ENCODE data around the gene HDC. TPM values are rescaled to one million over a fixed set of nuclear protein-coding genes. Genes with fewer than 3 reads are reported as not detected.

HDC gene
- total and polyA plus RNA-seq, 12 donors = 0.11 to 0.32 (median 0.19) TPM; not detected in 6

DNA sequence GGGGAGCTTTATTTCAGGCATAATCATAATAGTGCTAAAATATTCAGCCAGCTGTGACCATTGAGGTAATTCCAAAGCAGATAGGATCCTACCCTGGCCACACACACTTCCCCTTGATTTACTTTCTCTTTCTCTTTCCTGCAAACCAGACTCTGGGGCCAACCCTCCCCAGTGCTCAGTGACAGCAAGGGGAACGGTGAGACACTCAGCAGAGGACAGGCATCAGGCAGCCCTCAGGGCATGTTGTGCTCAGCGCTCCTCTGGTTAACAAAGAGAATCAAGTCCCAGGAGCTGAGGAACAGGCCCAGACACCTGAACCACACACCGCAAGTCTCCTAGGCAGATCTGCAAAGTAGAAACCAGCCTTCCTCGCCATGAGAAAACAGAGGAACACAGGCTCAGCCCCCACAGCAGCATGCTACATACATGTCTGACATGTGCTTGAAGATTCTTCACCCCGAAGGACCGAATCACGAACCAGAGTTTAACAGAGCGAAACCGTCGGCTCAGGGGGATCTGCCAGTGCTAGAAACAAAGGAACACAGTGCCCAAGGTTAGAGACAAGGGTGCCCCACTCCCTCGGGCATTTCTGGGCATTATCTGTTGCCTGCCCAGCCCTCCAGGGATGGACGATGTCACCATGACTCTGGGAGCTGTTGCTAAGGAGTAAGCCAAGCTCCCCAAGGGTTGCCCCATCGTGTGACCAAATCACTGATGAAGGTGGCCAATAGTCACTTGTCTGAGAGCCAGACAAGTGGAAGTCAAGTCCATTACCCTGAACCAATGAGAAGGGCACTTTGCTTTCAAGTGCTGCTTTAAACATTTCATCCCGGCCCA, 17.5 kb downstream of the HDC start:
- peaks cover 0 to 14% of the 10 kb centered on the region in 2 donors for H3K4me1 ChIP-seq (replicated peaks in 1 of 2)
- H3K27ac ChIP-seq = peak overlapping the region in 1 of 5 donors; percentile 41
- TF ChIP-seq, protein P1, sequence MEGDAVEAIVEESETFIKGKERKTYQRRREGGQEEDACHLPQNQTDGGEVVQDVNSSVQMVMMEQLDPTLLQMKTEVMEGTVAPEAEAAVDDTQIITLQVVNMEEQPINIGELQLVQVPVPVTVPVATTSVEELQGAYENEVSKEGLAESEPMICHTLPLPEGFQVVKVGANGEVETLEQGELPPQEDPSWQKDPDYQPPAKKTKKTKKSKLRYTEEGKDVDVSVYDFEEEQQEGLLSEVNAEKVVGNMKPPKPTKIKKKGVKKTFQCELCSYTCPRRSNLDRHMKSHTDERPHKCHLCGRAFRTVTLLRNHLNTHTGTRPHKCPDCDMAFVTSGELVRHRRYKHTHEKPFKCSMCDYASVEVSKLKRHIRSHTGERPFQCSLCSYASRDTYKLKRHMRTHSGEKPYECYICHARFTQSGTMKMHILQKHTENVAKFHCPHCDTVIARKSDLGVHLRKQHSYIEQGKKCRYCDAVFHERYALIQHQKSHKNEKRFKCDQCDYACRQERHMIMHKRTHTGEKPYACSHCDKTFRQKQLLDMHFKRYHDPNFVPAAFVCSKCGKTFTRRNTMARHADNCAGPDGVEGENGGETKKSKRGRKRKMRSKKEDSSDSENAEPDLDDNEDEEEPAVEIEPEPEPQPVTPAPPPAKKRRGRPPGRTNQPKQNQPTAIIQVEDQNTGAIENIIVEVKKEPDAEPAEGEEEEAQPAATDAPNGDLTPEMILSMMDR (IDR thresholded peaks at IDR 0.05) = no peak
- TF ChIP-seq POLR2A (IDR thresholded peaks at IDR 0.05) = no peak
- 85 to 91% (median 89%) methylated on average over 14 of the region's 14 CpGs for WGBS, 4 donors
- DNase-seq = peak in 4 of 7 donors; percentile 17 to 91 (median 30)
- H3K4me3 ChIP-seq = no peak overlapping the region
- H3K9me3 ChIP-seq (replicated peaks in 1 of 3) = no peaks in the 10 kb centered on the region
- no peaks in the 10 kb centered on the region for H3K27me3 ChIP-seq
- intact Hi-C loops (cut with DNase I) = no loop called here
- no peaks in the 10 kb centered on the region for H3K36me3 ChIP-seq (replicated peaks in 1 of 2)

DNA sequence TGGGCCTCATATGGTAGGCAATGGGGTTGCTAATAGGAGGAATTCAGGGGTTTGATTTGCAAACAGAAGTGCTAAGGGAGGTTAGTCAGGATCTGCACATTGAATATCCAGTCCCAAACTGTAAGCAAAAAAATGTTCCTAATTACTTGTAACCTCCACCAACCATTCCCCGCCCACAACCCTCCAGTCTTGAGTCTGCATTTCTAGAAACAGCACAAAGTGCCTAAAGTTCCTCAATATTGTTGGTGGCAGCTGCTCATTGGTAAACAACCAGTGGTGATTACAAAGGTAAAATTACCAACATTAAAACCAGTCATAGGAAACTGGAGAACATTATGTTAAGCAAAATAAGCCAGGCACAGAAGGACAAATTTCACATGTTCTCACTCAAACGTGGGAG, 18.9 kb downstream of the HDC start:
- no peak overlapping the region for H3K27ac ChIP-seq
- TF ChIP-seq, protein P1 (IDR thresholded peaks at IDR 0.05) = no peak
- TF ChIP-seq POLR2A (IDR thresholded peaks at IDR 0.05) = no peak
- peaks cover 0 to 14% of the 10 kb centered on the region in 2 donors for H3K4me1 ChIP-seq (replicated peaks in 1 of 2)
- no peaks in the 10 kb centered on the region for H3K36me3 ChIP-seq (replicated peaks in 1 of 2)
- intact Hi-C loops (cut with DNase I) = no loop called here
- WGBS, 4 donors = 81 to 98% (median 93%) methylated on average over 2 of the region's 2 CpGs
- no peak for DNase-seq
- H3K27me3 ChIP-seq = no peaks in the 10 kb centered on the region
- H3K9me3 ChIP-seq (replicated peaks in 1 of 3) = no peaks in the 10 kb centered on the region
- no peak overlapping the region for H3K4me3 ChIP-seq

DNA sequence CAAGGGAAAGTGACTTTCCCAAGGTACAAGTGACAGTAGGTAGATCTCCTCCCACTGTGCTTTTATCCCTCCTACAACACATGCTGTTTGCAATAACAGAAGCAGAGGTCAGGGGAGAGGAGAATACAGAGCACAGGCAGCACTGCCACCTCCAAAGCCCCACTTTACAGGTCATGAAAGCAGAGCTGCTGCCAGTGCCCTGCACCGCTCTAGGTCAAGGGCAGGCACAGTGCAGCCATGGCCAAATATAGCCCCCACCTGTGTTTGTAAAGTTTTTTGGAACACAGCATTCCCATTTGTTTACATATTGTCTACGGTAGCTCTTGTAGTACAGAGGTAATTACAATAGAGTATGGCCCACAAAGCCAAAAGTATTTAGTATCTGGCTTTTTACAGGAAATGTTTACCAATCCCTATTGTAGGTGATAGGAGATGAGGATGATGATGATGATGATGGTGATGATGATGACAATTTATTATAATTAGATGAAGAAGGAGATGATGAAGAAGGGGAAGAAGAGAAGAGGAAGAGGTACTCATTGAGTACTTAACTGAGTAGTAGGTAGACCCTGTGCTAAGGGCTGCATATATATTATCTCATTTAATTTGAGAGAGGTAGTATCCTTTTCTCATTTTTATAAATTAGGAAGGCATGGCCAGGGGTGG, 20.4 kb downstream of the HDC start:
- intact Hi-C loops (cut with DNase I) = no loop called here
- H3K36me3 ChIP-seq (replicated peaks in 1 of 2) = no peaks in the 10 kb centered on the region
- no peaks in the 10 kb centered on the region for H3K27me3 ChIP-seq
- no peak overlapping the region for H3K4me3 ChIP-seq
- DNase-seq = no peak
- H3K9me3 ChIP-seq (replicated peaks in 1 of 3) = no peaks in the 10 kb centered on the region
- H3K4me1 ChIP-seq (replicated peaks in 1 of 2) = peaks cover 0 to 14% of the 10 kb centered on the region in 2 donors
- 73 to 90% (median 84%) methylated on average over 2 of the region's 2 CpGs for WGBS, 4 donors
- H3K27ac ChIP-seq = no peak overlapping the region
- no peak for TF ChIP-seq POLR2A (IDR thresholded peaks at IDR 0.05)
- TF ChIP-seq, protein P1 (IDR thresholded peaks at IDR 0.05) = no peak

DNA sequence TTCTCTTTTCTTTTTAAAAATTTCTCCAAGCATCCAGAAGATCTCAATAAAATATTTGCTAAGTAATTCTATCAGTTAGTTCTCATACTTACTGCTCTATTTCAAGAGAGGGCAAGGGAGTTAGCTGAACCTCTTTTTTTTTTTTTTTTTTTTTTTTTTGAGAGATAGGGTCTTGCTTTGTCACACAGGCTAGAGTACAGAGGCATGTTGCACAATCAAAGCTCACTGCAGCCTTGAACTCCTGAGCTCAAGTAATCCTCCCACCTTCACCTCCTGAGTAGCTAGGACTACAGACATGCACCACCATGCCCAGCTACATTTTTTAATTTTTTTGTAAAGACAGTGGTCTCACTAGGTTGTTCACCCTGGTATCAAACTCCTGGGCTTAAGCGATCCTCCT, 21.4 kb downstream of the HDC start:
- TF ChIP-seq, protein P1 (IDR thresholded peaks at IDR 0.05) = no peak
- no peak for TF ChIP-seq POLR2A (IDR thresholded peaks at IDR 0.05)
- no peak for DNase-seq
- Histone ChIP-seq H3K4me1 (replicated peaks in 1 of 2) (peaks cover 0 to 6% of the 10 kb centered on the region in 2 donors), H3K36me3 (replicated peaks in 1 of 2) (no peaks in the 10 kb centered on the region), H3K4me3 (no peak overlapping the region), H3K9me3 (replicated peaks in 1 of 3) (no peaks in the 10 kb centered on the region), H3K27me3 (no peaks in the 10 kb centered on the region), H3K27ac (no peak overlapping the region)
- intact Hi-C loops (cut with DNase I) = no loop called here
- 96 to 100% (median 99%) methylated on average over 1 of the region's 1 CpG for WGBS, 4 donors

All from adrenal gland (tissue), 12 donors.